Measurements from ENCODE around the gene LENEP.
A peak's percentile ranks its signal among the peaks of the same experiment; 100 is the strongest.

The LENEP gene, protein sequence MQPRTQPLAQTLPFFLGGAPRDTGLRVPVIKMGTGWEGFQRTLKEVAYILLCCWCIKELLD

DNA sequence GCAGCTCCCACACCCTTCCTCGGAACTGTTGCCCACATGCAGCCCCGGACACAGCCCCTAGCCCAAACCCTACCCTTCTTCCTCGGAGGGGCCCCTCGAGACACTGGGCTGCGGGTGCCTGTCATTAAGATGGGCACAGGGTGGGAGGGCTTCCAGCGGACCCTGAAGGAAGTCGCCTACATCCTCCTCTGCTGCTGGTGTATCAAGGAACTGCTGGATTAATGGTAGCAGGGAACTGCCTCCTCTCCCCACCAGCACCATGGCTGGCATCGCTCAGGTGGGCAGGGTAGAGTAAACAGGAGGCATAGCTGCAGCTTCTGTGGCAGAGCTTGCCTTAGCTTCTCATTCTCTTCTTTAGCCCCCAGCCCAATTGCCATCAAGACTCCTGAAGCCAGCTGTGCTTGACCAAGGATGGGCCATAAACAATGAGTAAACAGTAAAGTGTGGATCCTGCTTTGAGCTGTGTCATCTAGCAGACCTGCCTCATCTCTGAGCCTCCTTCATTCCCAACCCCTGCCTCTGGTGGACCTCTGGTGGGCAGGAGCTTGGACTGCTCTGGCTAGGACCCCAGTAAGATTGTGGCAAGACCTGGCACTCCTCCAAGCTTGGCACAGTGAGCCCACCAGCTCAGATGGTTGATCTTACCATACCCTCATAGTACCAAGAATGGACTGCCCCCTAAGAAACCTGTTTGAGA, at the start of gene LENEP:
Gene LENEP (plus strand): TSS at position 15 of the 697 bp plus-strand sequence. CDS start 22 bp downstream, at position 37.
- no peak for DNase-seq (ENCODE audit: low read depth)

GRCh38 chr1:154943649-154944400, 49.6 kb upstream of the LENEP start:
- peak; percentile 21 for DNase-seq (ENCODE audit: low read depth)

DNA sequence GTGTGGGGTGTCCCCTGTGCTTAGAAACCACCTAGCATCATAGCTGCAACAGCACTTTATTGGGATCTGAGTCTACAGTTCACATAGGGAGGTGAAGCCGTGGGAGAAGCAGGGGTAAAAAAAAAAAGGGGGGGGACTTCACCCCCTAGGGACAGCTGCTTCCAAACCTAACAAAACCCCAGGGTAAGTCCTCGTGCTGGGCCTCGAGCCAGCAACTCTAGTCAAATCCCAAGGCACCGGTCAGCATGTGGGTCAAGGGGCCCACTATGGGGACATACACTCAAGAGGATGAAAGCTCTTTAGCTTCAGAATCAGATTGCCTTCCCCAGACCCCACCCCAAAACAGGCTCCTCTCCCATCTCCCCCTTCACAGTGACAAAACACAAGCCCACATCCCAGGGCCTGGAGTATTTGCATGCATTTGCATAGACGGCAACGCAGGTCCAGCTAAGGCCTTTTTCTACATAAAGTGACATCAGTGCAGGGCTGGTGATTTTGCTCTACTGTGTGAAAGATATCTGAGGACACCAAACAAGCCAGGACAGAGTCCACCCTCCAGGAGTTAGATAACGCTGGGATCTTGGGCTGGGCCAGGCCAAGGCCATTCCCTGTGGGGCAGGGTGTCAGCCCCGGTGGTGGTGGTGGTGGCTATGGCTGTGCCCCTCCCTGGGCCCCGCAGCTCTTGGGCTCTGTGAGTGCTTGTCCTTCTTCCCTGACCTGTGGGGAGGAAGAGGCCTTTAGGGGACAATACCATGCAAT, 48.8 kb upstream of the LENEP start:
- DNase-seq (ENCODE audit: low read depth): no peak

DNA sequence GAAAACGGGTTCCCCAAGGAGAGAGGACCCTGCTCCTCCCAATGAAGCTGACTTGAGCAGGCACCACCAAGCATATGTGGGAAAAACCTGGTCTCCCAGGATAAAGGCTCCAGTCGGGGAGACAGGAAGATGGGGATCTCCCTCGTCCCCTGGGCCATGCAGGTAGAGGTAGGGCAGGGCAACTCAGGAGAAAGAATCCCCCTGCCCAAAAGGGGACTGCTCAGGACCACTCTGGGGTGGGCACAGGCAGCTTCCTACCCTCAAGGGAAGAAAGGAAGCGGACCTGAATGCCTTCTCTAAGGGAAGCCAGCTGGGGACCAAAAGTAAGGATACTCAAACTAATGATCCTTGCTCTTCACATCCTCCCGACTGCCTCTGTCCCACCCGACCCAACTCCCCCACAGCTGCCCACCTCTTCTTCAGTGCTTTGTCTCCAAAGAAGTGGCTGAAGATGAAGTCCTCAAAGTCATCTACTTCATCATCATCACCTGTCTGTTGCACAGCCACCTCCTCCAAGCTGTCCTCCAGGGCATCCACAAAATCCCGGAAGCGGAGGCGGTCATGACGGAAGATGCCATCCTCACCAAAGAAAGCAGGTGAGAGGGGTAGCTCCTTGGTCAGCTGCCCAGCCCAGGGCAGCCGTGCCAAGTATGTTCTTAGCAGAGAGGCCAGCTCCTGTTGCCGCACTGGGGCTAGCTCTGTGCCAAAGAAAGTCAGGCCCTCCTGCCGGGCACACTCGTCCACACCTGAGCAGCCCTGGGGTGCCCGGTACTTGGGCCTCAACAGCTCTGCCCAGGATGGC, 48.0 kb upstream of the LENEP start:
- DNase-seq (ENCODE audit: low read depth): no peak

DNA sequence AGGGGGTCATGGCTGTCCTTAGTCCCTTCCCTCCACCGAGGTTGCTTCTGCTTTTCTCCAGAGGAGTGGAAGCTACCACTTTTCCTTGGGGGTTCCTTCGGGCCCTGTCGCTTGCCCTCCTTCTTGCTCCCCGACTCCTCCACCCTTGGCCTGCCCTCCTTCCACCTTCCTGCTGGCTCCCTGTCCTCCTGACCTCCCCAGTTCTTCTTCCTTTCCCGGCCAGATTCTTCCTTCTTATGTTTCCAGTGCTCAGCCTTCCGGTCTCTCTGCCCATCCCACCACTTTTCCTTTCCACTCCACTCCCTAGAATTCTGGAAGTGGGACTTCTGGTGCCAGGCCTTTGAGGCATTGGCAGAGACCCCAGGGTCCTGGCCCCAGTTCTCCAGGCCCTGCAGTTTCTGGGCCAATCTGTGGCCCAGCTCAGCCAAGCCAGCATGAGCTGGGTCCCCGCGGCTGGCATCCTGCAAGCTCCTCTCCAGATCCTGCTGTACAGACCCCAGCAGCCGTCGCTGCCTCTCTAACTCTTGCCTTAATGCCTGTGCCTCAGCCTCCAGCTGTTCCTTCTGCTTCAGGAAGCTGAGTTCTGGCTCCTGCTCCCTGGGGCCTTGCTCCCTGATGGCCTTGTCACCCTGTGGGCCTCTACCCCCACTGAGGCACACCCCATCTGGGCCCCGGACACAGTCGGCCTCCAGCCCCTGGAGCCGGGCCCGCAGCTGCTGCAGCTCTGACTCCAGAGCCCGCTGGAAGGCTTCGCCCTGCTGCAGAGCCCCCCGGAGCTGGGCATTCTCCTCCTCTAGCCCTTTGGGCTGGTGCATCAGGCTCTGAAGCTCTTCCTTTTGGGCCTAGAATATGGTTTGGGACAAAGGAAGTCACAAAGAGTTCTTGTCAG, 47.2 kb upstream of the LENEP start:
- no peak for DNase-seq (ENCODE audit: low read depth)

- no peak for DNase-seq (ENCODE audit: low read depth)
Measured at GRCh38 chr1:154948079-154948478, 45.3 kb upstream of the LENEP start.

- DNase-seq (ENCODE audit: low read depth): peak; percentile 53
Measured at GRCh38 chr1:154951901-154952657, 41.3 kb upstream of the LENEP start.

DNA sequence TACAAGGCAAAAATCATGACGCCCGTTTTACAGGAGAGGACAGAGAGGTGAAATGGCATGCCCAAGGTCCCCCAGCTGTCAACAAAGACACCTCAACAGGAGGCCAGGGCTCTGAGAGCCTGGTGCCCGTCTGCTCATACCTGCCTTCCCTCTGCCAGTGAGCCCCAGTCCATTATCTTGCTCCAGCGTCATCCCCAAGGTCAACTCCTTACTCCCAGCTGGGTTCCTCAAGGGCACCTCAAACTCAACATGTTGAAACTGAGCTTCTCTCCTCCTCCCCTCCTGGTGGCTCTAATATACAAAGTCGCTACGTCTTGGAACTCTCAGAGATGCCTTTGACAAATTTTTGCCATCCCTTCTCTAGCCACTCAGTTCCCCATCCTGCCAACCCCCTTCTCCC, 40.7 kb upstream of the LENEP start:
- DNase-seq (ENCODE audit: low read depth): no peak

DNA sequence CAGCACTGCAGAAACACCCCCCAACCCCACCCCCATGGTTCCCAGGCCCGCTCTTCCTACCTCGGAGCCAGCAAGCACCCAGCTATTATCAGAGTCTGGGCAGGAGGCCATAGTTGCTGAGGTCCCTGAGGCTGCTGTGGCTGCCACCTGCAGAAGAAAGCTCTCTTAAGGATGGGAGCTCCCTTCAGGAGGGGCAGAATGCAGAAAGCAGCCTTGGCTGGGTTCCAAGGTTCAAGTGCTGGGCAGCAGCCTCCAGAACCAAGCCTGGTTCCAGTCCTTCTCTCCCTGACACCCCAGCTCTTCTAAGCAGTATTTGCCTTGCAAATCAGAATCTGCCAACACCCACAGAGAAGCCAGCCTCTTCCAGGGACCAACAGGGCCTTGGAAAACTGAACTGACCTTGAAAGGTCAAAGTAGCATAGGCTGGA, 39.8 kb upstream of the LENEP start:
- DNase-seq (ENCODE audit: low read depth): no peak

GRCh38 chr1:154954541-154954940, 38.8 kb upstream of the LENEP start:
- no peak for DNase-seq (ENCODE audit: low read depth)

- DNase-seq (ENCODE audit: low read depth): peak; percentile 77
Measured at GRCh38 chr1:154955039-154955717, 38.2 kb upstream of the LENEP start.

DNA sequence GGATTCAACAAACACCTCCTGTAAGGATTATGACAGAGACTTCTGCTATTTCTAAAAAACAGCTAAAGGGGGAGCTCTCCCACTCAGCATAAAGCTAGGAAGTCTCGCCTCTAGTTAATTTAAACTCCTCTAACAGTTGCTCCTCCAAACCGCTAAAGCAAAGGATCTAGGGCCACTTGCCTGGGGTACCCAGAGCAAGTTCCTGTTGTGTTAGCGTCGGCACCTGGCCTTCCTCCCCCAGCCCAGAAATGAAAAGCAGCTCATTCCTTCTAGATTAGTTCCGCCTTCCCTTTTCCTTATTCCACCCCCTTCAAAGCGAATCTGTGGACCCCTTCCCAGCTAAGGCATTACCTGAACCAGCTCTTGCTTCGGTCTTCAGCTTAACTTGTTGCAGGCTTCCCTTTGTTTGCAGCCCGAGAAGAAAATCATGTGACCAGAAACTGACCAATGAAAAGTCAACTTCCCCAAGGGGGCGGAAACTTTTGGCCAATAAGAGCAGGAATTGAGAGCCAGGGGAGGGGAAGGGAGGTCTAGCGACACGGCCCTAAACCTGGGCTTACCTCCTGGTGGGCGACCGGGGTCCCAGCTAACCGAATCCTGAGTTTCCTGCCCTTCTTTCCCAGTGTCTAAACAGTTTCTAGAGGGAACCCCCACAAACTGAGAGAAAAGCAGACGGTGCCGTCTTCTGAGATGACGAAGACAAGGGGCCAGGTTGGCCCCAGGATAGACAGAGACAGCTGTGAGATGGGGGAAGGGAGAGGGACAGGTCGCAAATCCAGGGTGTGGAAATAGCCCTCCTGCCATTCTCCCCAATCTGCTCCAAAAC, 37.5 kb upstream of the LENEP start, which contains the start of gene PBXIP1:
Gene PBXIP1 (minus strand): TSS at position 382 of the 826 bp plus-strand sequence. CDS start 2,378 bp downstream, outside the sequence.
- peak; percentile 54 for DNase-seq (ENCODE audit: low read depth)

GRCh38 chr1:154956544-154956941, 36.8 kb upstream of the LENEP start:
- no peak for DNase-seq (ENCODE audit: low read depth)

DNA sequence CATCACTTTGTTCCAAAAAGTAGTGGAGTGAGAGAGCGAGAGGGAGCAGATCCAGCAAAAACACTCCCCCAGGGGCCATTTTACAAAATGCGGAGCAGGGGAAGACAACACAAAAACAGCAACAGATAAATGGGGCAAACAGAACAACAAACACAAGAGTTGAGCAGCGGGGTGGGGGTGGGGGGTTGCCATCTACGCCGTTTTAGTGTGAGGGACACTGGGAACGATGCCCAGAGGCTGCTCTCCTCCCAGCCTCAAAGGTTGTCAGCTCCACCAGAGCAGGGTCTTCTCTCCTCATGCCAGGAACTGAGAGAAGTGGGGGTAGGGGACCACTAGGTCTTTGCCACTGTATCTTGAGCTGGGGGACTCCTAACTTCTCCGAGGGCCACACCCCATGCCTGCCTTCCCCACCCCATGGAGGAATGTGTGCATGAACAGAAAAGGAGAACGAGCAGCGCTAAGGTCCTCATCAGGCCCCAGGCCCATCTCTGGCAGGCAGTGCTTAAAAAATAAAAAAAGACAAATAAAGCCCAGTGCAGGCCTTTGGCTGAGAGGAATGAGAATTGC, 36.2 kb upstream of the LENEP start:
- DNase-seq (ENCODE audit: low read depth): no peak

- DNase-seq (ENCODE audit: low read depth): no peak
Measured at GRCh38 chr1:154958036-154958435, 35.4 kb upstream of the LENEP start.

DNA sequence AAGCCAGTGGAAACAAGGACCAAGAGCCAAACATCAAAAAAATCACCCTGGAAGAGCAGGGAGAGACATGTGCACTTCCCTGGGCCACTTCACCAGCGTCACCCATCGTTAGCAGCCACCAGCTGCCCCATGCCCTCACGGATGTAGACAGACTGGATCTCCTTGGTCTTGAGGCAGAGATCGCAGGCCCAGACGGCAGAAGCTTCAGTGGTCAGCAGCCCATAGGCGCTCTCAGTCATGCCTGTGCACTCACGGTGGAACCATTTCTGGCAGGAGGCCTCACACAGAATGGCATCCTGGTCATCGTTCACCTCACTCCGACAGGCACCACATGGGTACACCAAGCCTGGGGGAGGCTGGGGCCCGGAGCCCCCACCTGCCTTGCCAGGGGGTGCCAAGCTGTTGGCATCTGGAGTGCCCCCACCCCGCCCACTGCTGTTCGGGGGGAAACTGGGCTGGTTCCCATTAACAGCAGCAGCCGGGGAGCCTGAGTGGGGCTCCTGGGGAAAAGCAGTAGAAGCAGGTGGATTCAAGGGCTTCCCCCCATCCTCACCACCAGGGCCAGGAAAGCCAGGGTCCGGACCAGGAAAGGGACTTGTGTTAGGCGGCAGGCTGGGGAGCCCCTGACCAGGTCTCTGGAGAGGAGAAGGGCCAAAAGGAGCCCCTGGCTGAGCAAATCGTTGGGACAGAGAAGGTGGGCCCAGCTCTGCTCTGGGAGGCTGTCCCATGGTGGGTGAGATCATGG, 34.5 kb upstream of the LENEP start:
- no peak for DNase-seq (ENCODE audit: low read depth)

GRCh38 chr1:154959426-154959780, 34.0 kb upstream of the LENEP start:
- no peak for DNase-seq (ENCODE audit: low read depth)

Measured in activated T-helper 9 cell treated with anti-CD3 and anti-CD28 coated beads, Interleukin-2, amount 50 U/mL, for 16 hours (primary cell).